GM21619 (cell line): Measurements from ENCODE around the gene PHYH.
A peak's percentile ranks its signal among the peaks of the same experiment; 100 is the strongest.
"Not testable (repeated sequence)": the region's sequence is repeated elsewhere in the genome, so short reads cannot be mapped to it uniquely, and the experiment has no call there.

Experiments used
- ATAC-seq: cut with Tn5 transposase; IDR thresholded peaks from one replicate; pipeline ENCODE4 v1.9.1; 2021; ENCODE audit not compliant: unreplicated experiment

PHYH gene

GRCh38 chr10:13299437-13300287, at the start of gene PHYH:
TSS of gene PHYH (minus strand) at chr10:13300064. CDS start at chr10:13300042, 22 bp downstream.
- peak; percentile 63 for ATAC-seq

- peak; percentile 50 for ATAC-seq
Observed at GRCh38 chr10:13348216-13349017, 48.6 kb upstream of the PHYH start, which contains the start of gene SEPHS1. TSS of gene SEPHS1 (minus strand) at chr10:13348293. CDS start at chr10:13344950, 3,343 bp downstream.

- peak; percentile 41 for ATAC-seq
Observed at GRCh38 chr10:13347500-13348156, 47.8 kb upstream of the PHYH start.

- peak; percentile 17 for ATAC-seq
Observed at GRCh38 chr10:13347043-13347499, 47.2 kb upstream of the PHYH start.

GRCh38 chr10:13346283-13347042, 46.6 kb upstream of the PHYH start:
- ATAC-seq = no peak

GRCh38 chr10:13340626-13341376, 40.9 kb upstream of the PHYH start:
- peak; percentile 90 for ATAC-seq

GRCh38 chr10:13340068-13340467, 40.2 kb upstream of the PHYH start:
- no peak for ATAC-seq

- no peak for ATAC-seq
Observed at GRCh38 chr10:13338390-13339110, 38.7 kb upstream of the PHYH start.

- no peak for ATAC-seq
Observed at GRCh38 chr10:13337827-13338196, 37.9 kb upstream of the PHYH start.

- no peak for ATAC-seq
Observed at GRCh38 chr10:13337128-13337826, 37.4 kb upstream of the PHYH start.

- ATAC-seq = peak; percentile 43
Observed at GRCh38 chr10:13335881-13336280, 36.0 kb upstream of the PHYH start.

- no peak for ATAC-seq
Observed at GRCh38 chr10:13334556-13334955, 34.7 kb upstream of the PHYH start.

- no peak for ATAC-seq
Observed at GRCh38 chr10:13331646-13332045, 31.8 kb upstream of the PHYH start.

- not testable (repeated sequence) for ATAC-seq
Observed at GRCh38 chr10:13330980-13331379, 31.1 kb upstream of the PHYH start.

- ATAC-seq = no peak
Observed at GRCh38 chr10:13329565-13329964, 29.7 kb upstream of the PHYH start.

- no peak for ATAC-seq
Observed at GRCh38 chr10:13328613-13329012, 28.7 kb upstream of the PHYH start.

GRCh38 chr10:13328126-13328525, 28.3 kb upstream of the PHYH start:
- ATAC-seq = no peak

- ATAC-seq = no peak
Observed at GRCh38 chr10:13327534-13327933, 27.7 kb upstream of the PHYH start.
